Measurements from ENCODE around the gene ALG12. TPM values are rescaled to one million over a fixed set of nuclear protein-coding genes. Genes with fewer than 3 reads are reported as not detected.

The ALG12 gene
- total and polyA plus RNA-seq, 2 experiments from 2014 or later, result 21.9 to 24.4 TPM

GRCh38 chr22:49934160-49934890 is 16.1 kb upstream of the ALG12 start:
- Histone ChIP-seq H3K79me2 (ENCODE audit: insufficient read depth) (no peaks in the 10 kb centered on the region), H3F3A (ENCODE audit: insufficient read depth) (0 out of 2 replicates have a peak, but pooled peaks cover 5% of the 10 kb centered on the region), H3K4me3 (peak overlapping the region; percentile 53), H3K27ac (no peak overlapping the region), H3K9me2 (ENCODE audit: insufficient read depth) (no peaks in the 10 kb centered on the region), H3K27me3 (replicated peaks; ENCODE audit: insufficient read depth) (no peaks in the 10 kb centered on the region), H3K4me2 (ENCODE audit: unreplicated experiment) (peak overlapping the region; percentile 53), H3K9me3 (ENCODE audit: low read depth) (no peaks in the 10 kb centered on the region), H3K36me3 (ENCODE audit: low read depth) (no peaks in the 10 kb centered on the region), H3K9ac (peak overlapping the region; percentile 65), H3K4me1 (ENCODE audit: insufficient read depth) (peaks cover 13% of the 10 kb centered on the region; the same call in 1 of the 2 replicates), H4K20me1 (ENCODE audit: insufficient read depth) (no peaks in the 10 kb centered on the region), H2AFZ (no peak overlapping the region)
- peak; percentile 62 for DNase-seq
- TF ChIP-seq EZH2phosphoT487 (IDR thresholded peaks at IDR 0.05; ENCODE audit: insufficient read depth, low read depth) (no peak), EZH2 (IDR thresholded peaks at IDR 0.05; ENCODE audit: insufficient read depth, poor library complexity, severe bottlenecking) (no peak)
- in situ Hi-C loops (cut with MboI), result loop anchor here (5.0 kb wide), 1 partner anchor 98 kb away; no protein-coding TSS in a partner anchor
- 54 to 57% methylated on average over 11 to 24 of the region's 24 CpGs for WGBS, 2 experiments (ENCODE audit: low coverage in 1 of 2, low lambda C conversion rate in 2 of 2, missing lambda C conversion rate in 2 of 2)

GRCh38 chr22:49933236-49934159 is 15.3 kb upstream of the ALG12 start:
- H3K9ac ChIP-seq, result no peak overlapping the region
- TF ChIP-seq EZH2 (IDR thresholded peaks at IDR 0.05; ENCODE audit: insufficient read depth, poor library complexity, severe bottlenecking) (no peak), EZH2phosphoT487 (IDR thresholded peaks at IDR 0.05; ENCODE audit: insufficient read depth, low read depth) (no peak)
- no peaks in the 10 kb centered on the region for H3K9me3 ChIP-seq (ENCODE audit: low read depth)
- no peak overlapping the region for H3K4me3 ChIP-seq
- 65 to 69% methylated on average over 24 to 27 of the region's 27 CpGs for WGBS, 2 experiments (ENCODE audit: low coverage in 1 of 2, low lambda C conversion rate in 2 of 2, missing lambda C conversion rate in 2 of 2)
- H3K9me2 ChIP-seq (ENCODE audit: insufficient read depth), result no peaks in the 10 kb centered on the region
- no peak overlapping the region for H3K27ac ChIP-seq
- H3F3A ChIP-seq (ENCODE audit: insufficient read depth), result 0 out of 2 replicates have a peak, but pooled peaks cover 5% of the 10 kb centered on the region
- no peak overlapping the region for H3K4me2 ChIP-seq (ENCODE audit: unreplicated experiment)
- H2AFZ ChIP-seq, result no peak overlapping the region
- DNase-seq, result no peak
- no peaks in the 10 kb centered on the region for H4K20me1 ChIP-seq (ENCODE audit: insufficient read depth)
- peaks cover 13% of the 10 kb centered on the region; the same call in 1 of the 2 replicates for H3K4me1 ChIP-seq (ENCODE audit: insufficient read depth)
- in situ Hi-C loops (cut with MboI), result loop anchor here (5.0 kb wide), 1 partner anchor 99 kb away; no protein-coding TSS in a partner anchor
- H3K79me2 ChIP-seq (ENCODE audit: insufficient read depth), result no peaks in the 10 kb centered on the region
- H3K36me3 ChIP-seq (ENCODE audit: low read depth), result no peaks in the 10 kb centered on the region
- H3K27me3 ChIP-seq (replicated peaks; ENCODE audit: insufficient read depth), result no peaks in the 10 kb centered on the region

- Histone ChIP-seq H3K9ac (no peak overlapping the region), H3K4me3 (no peak overlapping the region), H3K9me2 (ENCODE audit: insufficient read depth) (no peaks in the 10 kb centered on the region), H2AFZ (no peak overlapping the region), H3K79me2 (ENCODE audit: insufficient read depth) (no peaks in the 10 kb centered on the region), H3K36me3 (ENCODE audit: low read depth) (no peaks in the 10 kb centered on the region), H3K4me2 (ENCODE audit: unreplicated experiment) (no peak overlapping the region), H3K9me3 (ENCODE audit: low read depth) (no peaks in the 10 kb centered on the region), H3K4me1 (ENCODE audit: insufficient read depth) (peaks cover 13% of the 10 kb centered on the region; the same call in 1 of the 2 replicates), H4K20me1 (ENCODE audit: insufficient read depth) (no peaks in the 10 kb centered on the region), H3F3A (ENCODE audit: insufficient read depth) (0 out of 2 replicates have a peak, but pooled peaks cover 5% of the 10 kb centered on the region), H3K27me3 (replicated peaks; ENCODE audit: insufficient read depth) (no peaks in the 10 kb centered on the region), H3K27ac (no peak overlapping the region)
- in situ Hi-C loops (cut with MboI), result loop anchor here (5.0 kb wide), 1 partner anchor 101 kb away; no protein-coding TSS in a partner anchor
- 37% methylated on average over 14 of the region's 14 CpGs for WGBS, 2 experiments (ENCODE audit: low coverage in 1 of 2, low lambda C conversion rate in 2 of 2, missing lambda C conversion rate in 2 of 2)
- peak; percentile 67 for DNase-seq
- TF ChIP-seq EZH2 (IDR thresholded peaks at IDR 0.05; ENCODE audit: insufficient read depth, poor library complexity, severe bottlenecking), result no peak
- TF ChIP-seq EZH2phosphoT487 (IDR thresholded peaks at IDR 0.05; ENCODE audit: insufficient read depth, low read depth), result no peak
These were observed 12.6 kb upstream of the ALG12 start for GRCh38 chr22:49930596-49931412.

Measured in GM23248 (cell line).